GM19397 (cell line): Measurements from ENCODE around the gene ZMIZ2.
A peak's percentile ranks its signal among the peaks of the same experiment; 100 is the strongest.
"Not testable (repeated sequence)": the region's sequence is repeated elsewhere in the genome, so short reads cannot be mapped to it uniquely, and the experiment has no call there.

ENCODE experiments used
- ATAC-seq: cut with Tn5 transposase; IDR thresholded peaks from one replicate; pipeline ENCODE4 v1.9.1; 2021; ENCODE audit warnings: mild to moderate bottlenecking, moderate library complexity; ENCODE audit not compliant: unreplicated experiment

The ZMIZ2 gene

GRCh38 chr7:44727158-44727936, 21.3 kb upstream of the ZMIZ2 start:
- no peak for ATAC-seq

- ATAC-seq, result no peak
These were observed 20.7 kb upstream of the ZMIZ2 start for GRCh38 chr7:44727937-44728262.

- no peak for ATAC-seq
These were observed 18.6 kb upstream of the ZMIZ2 start for GRCh38 chr7:44729949-44730590.

GRCh38 chr7:44732971-44733370, 15.7 kb upstream of the ZMIZ2 start:
- not testable (repeated sequence) for ATAC-seq

GRCh38 chr7:44733708-44734481, 14.8 kb upstream of the ZMIZ2 start:
- ATAC-seq, result no peak

GRCh38 chr7:44735403-44736165, 13.1 kb upstream of the ZMIZ2 start:
- ATAC-seq, result no peak

GRCh38 chr7:44736896-44737295, 11.8 kb upstream of the ZMIZ2 start:
- ATAC-seq, result no peak

- ATAC-seq, result no peak
These were observed 10.5 kb upstream of the ZMIZ2 start for GRCh38 chr7:44738051-44738723.

- no peak for ATAC-seq
These were observed 9.6 kb upstream of the ZMIZ2 start for GRCh38 chr7:44738876-44739665.

- no peak for ATAC-seq
These were observed 8.6 kb upstream of the ZMIZ2 start for GRCh38 chr7:44740055-44740454.

GRCh38 chr7:44743750-44744149, 4.9 kb upstream of the ZMIZ2 start:
- ATAC-seq, result no peak

- ATAC-seq, result peak; percentile 14
These were observed 493 bp downstream of the ZMIZ2 start for GRCh38 chr7:44748948-44749731.

GRCh38 chr7:44749992-44750391, 1.3 kb downstream of the ZMIZ2 start:
- ATAC-seq, result no peak

GRCh38 chr7:44750424-44750823, 1.8 kb downstream of the ZMIZ2 start:
- no peak for ATAC-seq

GRCh38 chr7:44750921-44751571, 2.4 kb downstream of the ZMIZ2 start:
- peak; percentile 40 for ATAC-seq

- no peak for ATAC-seq
These were observed 4.2 kb downstream of the ZMIZ2 start for GRCh38 chr7:44752822-44753221.

- no peak for ATAC-seq
These were observed 6.4 kb downstream of the ZMIZ2 start for GRCh38 chr7:44754802-44755697.
